HG03378 (cell line): ENCODE data around the gene ATL2.
A peak's percentile ranks its signal among the peaks of the same experiment; 100 is the strongest.
"Not testable (repeated sequence)": the region's sequence is repeated elsewhere in the genome, so short reads cannot be mapped to it uniquely, and the experiment has no call there.

ENCODE experiments used
- ATAC-seq: cut with Tn5 transposase; IDR thresholded peaks from one replicate; pipeline ENCODE4 v1.9.1; 2021; ENCODE audit warnings: mild to moderate bottlenecking, moderate library complexity; ENCODE audit not compliant: unreplicated experiment

ATL2 gene

GRCh38 chr2:38377050-38377828 lies at the start of gene ATL2:
Gene ATL2 (minus strand): TSS chr2:38377273. CDS start chr2:38377260, 13 bp downstream.
- ATAC-seq: peak; percentile 81

DNA sequence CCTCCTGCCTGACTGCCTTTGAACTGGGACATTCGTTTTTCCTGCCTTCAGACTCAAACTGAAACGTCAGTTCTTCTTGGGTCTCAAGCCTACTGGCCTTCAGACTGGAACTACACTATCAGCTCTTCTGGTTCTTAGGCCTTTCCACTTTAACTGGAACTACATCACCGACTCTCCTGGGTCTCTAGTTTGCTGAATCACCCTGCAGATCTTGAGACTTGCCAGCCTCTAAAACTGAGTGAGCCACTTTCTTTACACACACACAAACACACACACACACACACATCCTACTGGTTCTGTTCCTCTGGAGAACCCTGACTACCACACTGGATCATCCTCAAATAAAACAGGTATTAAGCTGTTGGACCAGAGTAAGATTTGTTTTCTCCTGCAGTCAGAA lies 46.7 kb upstream of the ATL2 start:
- no peak for ATAC-seq

DNA sequence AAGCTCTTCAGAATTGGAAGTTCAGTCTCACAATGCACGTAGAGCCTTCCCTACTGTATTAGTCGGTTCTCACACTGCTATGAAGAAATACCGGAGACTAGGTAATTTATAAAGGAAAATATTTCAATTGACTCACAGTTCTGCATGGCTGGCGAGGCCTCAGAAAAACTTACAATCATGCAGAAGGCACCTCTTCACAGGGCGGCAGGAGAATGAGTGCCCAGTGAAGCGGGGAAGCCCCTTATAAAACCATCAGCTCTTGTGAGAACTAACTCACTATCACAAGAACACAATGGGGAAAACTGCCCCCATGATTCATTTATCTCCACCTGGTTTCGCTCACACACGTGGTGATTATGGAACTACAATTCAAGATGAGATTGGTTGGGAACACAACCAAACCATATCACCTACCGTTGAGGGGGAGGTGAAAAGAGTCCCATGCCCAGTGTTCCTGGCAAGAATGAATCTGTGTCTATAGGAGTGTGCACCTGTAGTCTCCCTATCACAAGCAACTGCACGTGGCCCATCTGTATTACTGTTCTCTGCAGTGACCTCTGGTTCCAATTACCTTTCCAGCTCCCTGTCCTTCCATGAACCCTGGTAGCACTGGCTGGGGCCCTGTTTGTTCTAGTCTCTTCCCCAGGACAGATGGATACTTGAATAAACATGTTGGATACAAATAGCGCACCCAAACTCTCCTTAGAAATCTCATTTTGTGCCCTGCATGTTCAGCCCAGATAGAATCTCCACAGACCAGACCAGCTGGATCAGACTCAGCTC lies 44.4 kb upstream of the ATL2 start:
- ATAC-seq: no peak

- ATAC-seq: no peak
Measured at GRCh38 chr2:38419499-38419898, 42.4 kb upstream of the ATL2 start.

- ATAC-seq: no peak
Measured at GRCh38 chr2:38418735-38419134, 41.7 kb upstream of the ATL2 start.

GRCh38 chr2:38417745-38418689 lies 40.9 kb upstream of the ATL2 start:
- no peak for ATAC-seq

DNA sequence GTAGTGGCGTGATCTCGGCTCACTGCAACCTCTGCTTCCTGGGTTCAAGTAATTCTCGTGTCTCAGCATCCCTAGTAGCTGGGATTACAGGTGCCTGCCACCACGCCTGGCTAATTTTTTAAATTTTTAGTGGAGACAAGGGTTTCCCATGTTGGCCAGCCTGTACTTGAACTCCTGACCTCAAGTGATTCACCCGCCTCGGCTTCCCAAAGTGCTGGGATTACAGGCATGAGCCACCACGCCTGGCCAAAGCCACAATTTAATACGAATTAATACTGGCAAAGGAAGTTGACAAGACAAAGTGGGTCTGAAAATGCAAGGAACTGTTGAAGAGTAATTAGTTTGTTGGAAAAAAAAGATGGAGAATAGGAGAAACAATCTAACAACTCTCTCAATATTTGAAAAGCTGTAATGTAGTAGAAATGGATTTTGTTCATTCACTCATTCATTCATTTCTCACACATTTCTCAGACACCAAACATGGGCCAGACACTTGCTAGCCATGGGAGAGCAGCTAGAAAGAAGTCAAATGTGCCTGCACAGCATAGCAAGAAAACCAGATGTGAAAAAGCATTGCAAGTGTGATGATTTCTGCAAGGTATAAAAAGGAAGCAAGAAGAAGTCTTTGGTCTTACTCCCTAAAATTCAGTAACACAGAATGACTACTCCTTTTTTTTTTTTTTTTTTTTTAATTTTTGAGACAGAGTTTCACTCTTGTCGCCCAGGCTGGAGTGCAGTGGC lies 39.4 kb upstream of the ATL2 start:
- no peak for ATAC-seq

DNA sequence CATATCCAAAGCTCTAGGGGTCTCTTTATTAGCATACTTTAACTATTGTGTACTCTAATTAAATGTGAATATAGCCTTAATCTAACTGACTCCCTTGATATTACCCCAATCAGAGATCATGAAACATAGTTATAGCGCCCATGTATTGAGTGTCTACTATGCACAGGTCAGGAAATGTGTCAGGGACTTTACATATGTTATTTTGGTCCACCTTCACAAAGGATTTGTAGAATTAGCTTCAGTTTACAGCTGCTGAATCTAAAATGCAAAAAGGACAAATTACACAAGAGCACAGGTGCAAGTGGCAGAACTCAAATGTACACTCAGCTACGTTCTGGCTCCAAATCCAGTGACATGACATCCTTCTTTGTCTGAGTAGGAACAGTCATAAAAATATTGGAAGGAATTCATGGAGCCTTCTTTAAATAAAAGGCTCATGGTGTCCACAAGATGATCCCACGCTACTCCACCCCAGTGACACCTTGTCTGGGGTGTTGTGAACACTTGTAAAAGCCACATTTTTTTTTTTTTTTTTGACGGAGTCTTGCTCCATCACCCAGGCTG lies 38.7 kb upstream of the ATL2 start:
- ATAC-seq: no peak

DNA sequence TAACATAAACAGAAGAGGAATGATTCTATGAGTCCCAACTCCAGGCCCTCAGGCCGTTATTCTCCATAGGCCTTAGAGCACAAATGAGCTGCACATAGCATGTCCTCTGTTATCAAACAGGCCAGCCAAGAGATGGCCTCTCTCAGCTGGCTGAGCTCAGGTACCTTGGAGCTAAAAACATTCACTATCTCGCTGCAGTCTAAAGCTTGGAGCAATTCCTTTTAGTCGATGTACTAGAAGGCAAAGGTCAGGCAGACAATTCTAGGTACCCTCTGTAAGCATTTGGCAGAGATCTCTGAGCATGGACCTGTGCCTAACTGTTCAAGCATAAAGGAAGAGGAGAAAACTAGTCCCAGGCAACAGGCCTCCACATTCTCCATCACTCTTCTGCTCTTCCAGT lies 38.0 kb upstream of the ATL2 start:
- no peak for ATAC-seq

DNA sequence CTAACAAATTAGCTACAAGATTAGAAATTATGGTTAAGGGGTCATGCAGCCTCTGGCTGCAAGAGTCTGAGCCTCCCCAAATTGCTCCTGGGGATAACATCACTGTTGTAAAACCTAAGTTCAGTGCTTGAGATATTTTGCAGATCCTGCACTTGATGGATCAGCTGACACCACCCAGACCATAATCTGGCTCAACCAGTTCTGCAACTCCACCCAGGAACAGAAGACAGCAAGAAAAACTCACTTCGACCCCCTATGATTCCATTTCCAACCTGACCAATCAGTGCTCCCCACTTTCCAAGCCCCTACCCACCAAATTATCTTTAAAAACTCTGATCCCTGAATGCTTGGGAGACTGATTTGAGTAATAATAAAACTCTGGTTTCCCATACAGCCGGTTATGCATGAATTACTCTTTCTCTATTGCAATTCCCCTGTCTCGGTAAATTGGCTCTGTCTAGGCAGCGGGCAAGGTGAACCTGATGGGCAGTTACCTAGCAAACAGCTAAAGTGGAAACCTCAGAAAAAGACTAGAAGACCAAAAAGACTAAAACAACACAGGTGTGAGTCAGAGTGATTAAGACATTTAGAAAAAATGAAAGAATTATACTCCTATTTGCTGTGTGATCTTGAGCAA lies 35.3 kb upstream of the ATL2 start:
- ATAC-seq: not testable (repeated sequence)

DNA sequence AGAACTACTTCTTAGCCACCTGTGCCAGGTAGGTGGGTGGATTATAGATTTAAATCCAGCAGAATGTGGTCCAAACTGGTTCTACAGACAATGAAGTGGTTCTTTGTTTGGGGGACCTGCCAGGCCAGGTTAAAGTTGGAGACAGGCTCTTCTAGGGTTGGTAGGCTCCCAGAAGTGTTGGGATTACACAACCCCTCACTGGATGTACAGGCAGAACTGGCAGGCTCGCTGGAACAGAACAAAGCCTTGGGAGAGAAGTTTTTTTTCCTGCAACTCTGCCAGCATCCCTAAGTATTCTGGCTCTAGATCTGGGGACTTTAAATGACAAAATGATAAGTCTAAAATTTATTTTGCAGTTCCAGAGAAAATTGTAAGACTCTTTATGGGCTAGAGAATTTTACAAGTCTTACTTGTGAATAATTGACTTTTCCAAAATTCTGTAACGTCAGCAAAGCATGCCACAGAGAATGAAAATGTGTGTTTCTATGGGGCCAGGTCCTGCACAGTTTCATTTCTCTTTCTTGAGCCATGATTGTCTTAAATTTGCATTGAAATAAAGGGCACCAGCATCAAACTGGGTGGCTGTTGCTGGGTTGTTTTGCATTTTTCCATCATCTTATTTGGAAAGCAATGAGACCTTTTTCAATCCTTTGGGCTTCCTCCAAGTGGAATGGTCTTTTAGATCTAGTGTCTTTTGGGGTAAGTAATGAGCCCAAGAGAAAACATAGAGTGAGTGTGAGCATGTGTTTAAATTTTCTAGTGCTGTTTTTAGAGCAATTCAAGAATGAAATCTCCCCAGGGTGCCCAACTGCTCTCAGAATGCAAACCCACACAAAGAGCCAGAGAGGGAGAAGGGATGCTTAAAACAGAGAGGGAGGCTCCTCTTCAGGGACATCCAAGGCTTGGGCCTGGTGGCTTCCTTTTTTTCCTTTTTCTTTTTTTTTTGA lies 32.4 kb upstream of the ATL2 start:
- ATAC-seq: peak; percentile 76

DNA sequence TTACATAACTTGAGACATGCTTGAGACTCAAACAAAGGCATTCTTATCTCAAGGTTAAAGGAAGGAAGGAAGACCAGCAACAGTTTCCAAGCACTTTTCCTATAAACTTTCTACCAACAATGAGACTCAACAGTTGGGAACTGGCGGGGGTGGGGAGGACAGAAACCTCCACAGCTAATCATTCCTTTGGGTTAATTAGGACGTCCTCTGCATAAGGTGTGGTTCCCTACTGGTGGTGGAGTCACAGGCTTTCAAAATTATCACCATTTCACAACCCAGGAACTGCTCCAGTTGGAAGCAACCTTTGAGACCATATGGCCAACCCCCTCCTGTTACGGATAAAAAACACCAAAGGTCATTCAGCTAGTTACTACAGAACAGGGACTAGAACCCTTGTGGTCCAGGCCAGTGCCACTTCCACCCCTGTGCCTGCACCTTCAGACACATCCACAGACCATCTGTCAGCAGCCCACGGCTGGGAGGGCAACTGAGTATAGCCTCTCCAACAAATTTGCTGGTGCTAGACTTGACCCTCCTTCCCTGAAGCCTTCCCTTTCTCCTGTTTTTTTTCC lies 30.1 kb upstream of the ATL2 start:
- no peak for ATAC-seq

DNA sequence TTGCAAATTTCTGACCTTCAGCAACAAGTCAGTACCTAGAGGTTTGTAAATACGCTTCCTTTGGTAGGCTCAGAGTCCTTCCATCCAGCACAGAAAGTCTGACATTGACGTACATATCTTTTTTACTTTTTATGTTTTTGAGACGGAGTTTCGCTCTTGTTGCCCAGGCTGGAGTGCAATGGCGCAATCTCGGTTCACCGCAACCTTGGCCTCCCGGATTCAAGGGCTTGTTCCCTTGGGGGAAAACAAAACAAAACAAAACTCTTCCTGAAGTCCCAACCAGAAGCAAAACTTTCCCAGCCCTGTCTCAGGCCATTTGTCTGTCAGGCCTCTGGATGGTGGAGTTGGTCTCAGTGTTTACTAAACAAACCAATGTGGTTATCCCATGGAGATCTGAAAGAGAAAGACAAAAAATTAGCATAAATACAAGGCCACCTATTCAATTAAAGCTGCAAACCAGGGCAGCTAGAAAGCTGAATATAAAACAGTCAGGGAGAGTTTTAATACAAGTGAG lies 29.6 kb upstream of the ATL2 start:
- ATAC-seq: no peak

- no peak for ATAC-seq
Measured at GRCh38 chr2:38405917-38406596, 29.0 kb upstream of the ATL2 start.

DNA sequence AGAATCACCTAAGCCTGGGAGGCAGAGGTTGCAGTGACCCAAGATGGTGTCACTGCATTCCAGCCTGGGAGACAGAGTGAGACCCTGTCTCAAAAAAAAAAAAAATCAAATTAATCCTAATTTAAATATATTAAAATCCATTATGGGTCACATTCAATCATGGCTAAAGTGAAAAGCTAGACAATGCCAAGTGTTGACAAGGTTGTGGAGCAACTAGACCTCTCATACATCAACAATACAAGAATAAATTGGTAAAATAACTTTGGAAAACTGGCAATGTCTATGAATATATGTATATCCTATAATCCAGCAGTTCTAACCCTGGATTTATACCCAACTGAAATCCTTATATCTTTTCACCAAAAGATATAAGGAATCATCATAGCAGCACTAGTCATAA lies 23.4 kb upstream of the ATL2 start:
- no peak for ATAC-seq

GRCh38 chr2:38398739-38399138 lies 21.7 kb upstream of the ATL2 start:
- ATAC-seq: no peak

DNA sequence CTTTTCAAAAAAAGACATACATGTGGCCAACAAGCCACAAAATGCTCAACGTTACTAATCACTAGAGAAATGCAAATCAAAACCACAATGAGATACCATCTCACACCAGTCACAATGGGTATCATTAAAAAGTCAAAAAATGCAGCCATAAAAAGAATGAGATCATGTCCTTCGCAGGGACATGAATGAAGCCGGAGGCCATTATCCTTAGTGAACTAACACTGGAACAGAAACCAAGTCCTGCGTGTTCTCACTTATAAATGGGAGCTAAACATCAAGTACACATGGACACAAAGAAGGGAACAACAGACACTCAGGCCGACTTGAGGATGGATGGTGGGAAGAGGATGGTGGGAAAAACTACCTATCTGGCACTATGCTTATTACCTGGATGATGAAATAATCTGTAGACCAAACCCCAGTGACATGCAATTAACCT lies 17.8 kb upstream of the ATL2 start:
- ATAC-seq: peak; percentile 58
